ENCODE data around the gene CACNB3.
"Not testable (repeated sequence)": the region's sequence is repeated elsewhere in the genome, so short reads cannot be mapped to it uniquely, and the experiment has no call there.

CACNB3 gene

GRCh38 chr12:48818831-48819590 lies 715 bp downstream of the CACNB3 start:
- DNase-seq (ENCODE audit: low read depth in 2 of 2) = no peak

DNA sequence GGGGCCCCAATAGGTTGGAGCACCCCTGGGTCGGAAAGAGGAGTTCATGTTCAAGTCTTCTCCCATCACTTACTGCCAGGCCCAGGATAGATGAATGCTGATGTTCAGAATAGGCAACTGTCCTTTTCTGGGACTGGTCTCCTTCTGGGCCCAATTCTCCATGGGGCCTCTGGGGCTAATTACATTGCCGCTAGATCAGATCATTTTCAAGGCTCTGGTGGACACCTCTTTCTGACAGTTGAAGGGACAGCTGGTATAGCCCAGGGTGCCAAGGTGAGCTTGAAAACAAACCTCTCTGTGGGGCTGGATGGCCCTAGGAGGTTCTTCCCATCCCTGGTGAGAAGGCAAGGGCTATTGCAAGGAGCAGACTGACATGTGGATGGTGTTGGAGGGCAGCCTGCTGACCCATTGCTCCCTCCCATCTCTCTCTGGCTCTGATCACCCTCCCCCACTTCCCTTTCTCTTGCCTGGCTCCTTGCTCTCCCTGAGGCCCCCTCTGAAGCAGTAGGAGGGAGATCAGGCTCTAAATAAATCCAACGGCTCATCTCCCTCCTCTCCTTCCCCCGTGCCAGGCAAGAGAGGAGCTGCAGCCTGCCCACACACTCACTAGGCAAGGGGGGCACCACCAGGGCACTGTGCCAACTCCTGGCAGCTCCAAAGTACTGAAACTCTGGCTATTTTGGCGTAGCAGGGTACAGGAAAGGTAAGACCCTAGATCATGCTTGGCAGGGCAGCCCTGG lies 1.9 kb downstream of the CACNB3 start:
- no peak for DNase-seq (ENCODE audit: low read depth in 2 of 2)

DNA sequence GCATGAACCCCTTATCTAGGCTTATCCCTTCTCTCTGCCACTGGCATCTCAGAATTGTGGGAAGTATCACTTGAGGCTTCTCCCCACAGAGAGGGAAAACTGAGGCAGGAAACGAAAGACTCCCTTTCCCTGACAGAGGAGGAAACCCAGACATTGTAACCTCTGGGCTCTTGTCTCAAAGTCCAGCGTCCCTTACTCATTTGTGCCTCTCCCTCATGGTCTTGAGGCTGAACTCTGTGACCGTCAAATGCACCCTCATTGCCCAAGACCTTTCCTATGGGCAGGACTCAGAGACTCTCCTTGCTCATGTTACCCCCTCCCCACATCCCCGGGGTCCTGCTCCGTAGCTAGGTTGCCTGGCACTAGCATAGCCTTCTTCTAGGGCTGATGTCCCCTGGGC lies 3.8 kb downstream of the CACNB3 start:
- DNase-seq (ENCODE audit: low read depth in 2 of 2) = no peak

DNA sequence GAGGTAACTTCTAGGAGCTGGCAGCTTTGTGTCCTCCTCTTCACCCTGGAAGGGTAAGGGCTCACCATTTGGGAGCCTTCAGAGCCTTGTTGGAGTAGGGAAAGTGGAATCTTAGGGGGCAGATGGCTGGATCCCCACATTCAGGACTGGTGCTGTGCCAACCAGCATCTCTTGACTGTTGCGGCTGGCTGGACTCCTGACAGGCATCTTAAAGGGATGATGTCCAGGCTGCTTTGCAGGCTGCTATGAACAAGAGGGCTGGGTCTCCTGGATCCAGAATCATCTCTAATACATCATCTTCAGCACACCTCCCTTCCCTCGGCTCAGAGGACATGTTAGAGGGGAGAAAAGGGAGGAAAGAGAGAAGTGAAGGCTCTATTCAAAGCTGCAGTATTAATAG lies 4.4 kb downstream of the CACNB3 start:
- DNase-seq (ENCODE audit: low read depth in 2 of 2) = no peak

GRCh38 chr12:48823281-48823680 lies 5.0 kb downstream of the CACNB3 start:
- no peak for DNase-seq (ENCODE audit: low read depth in 2 of 2)

DNA sequence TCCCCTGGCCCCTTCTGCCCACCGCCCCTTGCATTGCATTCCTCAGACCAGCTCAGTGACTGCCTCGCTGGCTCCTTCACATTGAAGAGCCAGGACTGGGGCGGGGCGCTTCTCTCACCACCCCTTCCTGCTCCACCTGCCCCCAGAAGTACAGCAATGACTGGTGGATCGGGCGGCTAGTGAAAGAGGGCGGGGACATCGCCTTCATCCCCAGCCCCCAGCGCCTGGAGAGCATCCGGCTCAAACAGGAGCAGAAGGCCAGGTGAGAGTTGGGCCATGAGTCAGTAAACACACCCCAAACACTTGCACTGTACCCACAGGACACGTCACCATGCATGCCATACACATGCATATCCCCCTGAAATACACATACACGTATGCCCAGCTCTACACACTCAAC lies 5.8 kb downstream of the CACNB3 start:
- no peak for DNase-seq (ENCODE audit: low read depth in 2 of 2)

DNA sequence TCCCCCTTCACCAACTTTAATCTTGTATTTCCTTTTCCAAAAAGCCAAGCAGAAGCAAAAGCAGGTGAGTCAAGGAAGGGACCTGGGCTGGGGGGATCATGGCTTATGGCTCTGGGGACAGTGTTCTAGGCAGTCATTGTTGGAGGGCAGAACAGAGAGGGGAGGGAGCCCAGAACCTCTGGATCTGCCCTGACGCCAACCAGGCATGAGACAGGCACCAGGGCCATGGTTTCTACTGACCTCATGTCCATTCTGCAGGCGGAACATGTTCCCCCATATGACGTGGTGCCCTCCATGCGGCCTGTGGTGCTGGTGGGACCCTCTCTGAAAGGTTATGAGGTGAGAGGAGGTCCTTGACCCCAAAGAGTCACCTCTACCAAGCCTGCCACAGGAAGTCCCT lies 6.6 kb downstream of the CACNB3 start:
- DNase-seq (ENCODE audit: low read depth in 2 of 2) = no peak

DNA sequence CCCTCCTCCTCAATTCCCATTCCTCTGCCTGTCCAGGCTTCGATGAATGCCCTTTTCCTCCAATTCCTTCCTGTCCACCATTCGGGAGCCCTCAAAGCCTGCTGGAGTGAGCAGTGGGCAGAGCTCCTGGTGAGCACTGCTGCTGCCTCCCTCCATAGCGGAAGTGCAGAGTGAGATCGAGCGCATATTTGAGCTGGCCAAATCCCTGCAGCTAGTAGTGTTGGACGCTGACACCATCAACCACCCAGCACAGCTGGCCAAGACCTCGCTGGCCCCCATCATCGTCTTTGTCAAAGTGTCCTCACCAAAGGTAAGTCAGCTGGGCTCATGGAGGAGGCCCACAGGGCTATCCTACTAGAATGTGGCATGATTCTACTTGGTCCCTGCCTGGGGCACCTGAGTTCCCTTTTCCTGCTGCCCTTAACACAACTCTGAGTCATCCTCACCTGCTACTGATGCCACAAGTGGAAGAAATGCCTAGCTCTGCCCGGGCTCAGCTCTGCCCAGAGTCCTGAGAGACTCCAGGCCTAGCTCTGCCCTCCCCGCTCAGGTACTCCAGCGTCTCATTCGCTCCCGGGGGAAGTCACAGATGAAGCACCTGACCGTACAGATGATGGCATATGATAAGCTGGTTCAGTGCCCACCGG lies 8.0 kb downstream of the CACNB3 start:
- DNase-seq (ENCODE audit: low read depth in 2 of 2) = no peak

DNA sequence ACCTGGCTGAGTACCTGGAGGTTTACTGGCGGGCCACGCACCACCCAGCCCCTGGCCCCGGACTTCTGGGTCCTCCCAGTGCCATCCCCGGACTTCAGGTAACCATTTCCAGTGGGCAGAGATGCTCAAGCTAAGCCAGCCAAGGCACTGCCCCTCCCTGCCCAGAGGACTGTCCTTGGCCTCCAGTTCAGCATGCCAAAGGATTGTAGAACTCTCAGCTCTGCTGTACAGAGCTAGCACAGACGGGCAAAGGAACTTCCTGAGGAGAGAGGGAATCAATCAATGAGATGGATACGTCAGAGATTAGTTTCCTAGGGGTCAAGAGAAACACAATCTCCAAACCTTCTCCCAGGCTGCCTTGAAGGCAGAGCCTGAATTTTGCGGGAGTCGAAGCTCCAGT lies 8.7 kb downstream of the CACNB3 start:
- no peak for DNase-seq (ENCODE audit: low read depth in 2 of 2)

GRCh38 chr12:48827513-48828096 lies 9.3 kb downstream of the CACNB3 start:
- no peak for DNase-seq (ENCODE audit: low read depth in 2 of 2)

- DNase-seq (ENCODE audit: low read depth in 2 of 2) = no peak
Observed at GRCh38 chr12:48828293-48828692, 10.0 kb downstream of the CACNB3 start.

DNA sequence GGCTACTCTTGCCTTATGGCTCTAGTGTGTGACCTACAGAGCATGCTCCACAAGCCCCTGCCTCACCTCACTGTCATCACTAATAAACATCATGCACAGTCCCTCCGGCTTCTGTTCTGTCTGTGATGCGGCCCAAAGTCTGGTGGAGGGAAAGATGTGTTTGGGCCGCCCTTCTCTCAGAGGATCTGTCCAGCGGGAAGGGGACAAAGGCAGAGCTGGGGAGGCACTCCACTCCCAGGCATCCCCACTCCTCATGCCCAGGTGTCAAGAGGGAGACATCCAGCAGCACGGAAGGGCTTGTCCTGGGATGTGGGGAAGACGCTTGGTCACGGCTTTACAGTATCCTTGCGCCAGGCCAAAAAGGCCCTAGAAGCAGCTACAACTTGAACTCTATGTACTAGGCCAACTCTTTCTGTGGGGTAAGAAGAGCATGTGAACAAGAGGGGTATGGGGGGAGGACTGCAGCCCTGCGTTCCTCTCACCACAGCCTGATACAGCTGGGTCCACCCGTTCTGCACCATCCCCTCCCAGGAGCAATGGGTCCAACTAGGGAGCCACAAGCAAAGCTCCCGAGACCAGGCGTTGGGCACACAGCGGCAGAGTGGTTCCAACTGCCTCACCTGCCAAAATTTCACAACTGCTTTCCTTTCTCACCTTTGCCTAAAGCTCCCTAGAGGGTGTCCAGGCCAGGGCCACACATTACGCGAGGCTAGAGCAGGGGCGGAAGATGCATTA lies 10.7 kb downstream of the CACNB3 start:
- no peak for DNase-seq (ENCODE audit: low read depth in 2 of 2)

DNA sequence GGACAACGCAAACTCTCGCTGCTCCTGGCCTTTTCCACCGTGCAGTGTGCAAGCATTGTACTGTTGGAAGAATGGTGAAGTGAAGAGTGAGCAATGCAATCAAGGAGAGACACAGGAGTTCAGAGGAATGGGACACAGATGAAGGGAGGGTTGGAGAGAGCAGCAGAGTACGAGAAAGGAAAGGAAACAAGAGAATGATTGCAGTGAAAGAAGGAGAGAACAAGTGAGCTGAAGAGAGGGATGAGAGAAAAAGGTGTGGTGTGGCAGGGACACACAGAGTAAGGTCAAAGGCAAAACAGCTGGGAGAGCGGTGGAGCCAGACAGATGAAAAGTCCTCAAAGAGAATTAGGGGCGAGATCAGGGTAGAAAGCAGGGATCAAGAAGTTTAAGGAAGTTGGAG lies 13.0 kb downstream of the CACNB3 start:
- no peak for DNase-seq (ENCODE audit: low read depth in 2 of 2)

DNA sequence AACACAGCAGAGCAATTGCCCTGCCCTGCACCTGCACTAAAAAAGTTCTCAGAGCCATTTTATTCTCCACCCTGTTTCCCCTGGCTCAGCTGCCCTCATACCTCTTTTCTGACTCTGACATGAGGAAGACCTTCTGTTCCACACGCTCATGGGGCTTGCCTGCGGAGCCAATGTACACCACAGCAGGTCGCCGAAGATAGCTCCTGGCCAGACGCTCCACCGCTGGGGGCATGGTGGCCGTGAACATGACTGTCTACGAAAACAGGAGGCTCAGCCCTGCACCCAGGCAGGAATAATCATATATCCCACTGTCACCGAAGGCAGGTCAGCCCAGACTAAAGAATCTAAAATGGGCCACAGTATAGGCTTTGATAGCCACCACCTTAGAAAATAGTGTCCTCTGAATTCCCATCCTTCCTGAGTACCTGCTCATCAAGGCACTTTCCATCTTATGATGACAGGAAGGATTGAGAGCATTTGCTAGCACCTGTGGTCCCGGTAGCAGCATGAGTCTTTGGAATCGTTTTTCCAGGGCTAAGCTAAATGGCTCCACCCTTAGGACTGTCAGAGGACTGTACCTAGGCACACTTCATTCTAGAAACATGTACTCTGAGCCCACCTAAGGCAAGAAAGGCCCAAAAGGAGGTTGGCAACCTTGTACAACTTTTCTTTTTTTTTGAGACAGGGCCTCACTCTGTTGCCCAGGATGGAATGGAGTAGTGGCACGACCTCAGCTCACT lies 14.2 kb downstream of the CACNB3 start:
- DNase-seq (ENCODE audit: low read depth in 2 of 2) = no peak

- no peak for DNase-seq (ENCODE audit: low read depth in 2 of 2)
Observed at GRCh38 chr12:48838048-48838447, 19.8 kb downstream of the CACNB3 start.

- not testable (repeated sequence) for DNase-seq (ENCODE audit: low read depth in 2 of 2)
Observed at GRCh38 chr12:48842021-48842420, 23.7 kb downstream of the CACNB3 start.

GRCh38 chr12:48851883-48852733 lies 33.8 kb downstream of the CACNB3 start, which contains the start of gene DDX23:
DDX23 (minus strand) TSS chr12:48852163; CDS start chr12:48845782, 6,381 bp downstream.
- peak; percentile 78 to 87 for DNase-seq (ENCODE audit: low read depth in 2 of 2)

- DNase-seq (ENCODE audit: low read depth in 2 of 2) = peak; percentile 76 to 81
Observed at GRCh38 chr12:48852734-48853688, 34.7 kb downstream of the CACNB3 start.

- no peak for DNase-seq (ENCODE audit: low read depth in 2 of 2)
Observed at GRCh38 chr12:48854488-48854887, 36.2 kb downstream of the CACNB3 start.

Data from activated CD8-positive, alpha-beta memory T cell treated with anti-CD3 and anti-CD28 coated beads for 4 hours (primary cell).